HepG2 (cell line): ENCODE data around the gene LARP1B. TPM values are rescaled to one million over a fixed set of nuclear protein-coding genes. Genes with fewer than 3 reads are reported as not detected.

Source experiments
- ATAC-seq: fragments of 200-7000 bp; cut with Tn5 transposase; 3 replicates; pipeline ENCODE4 v1.9.1; 2020; ENCODE audit warnings: mild to moderate bottlenecking, moderate library complexity
- BruUV-seq: library from RNA; stranded (reverse); fragments of 400-500 nt; replicated peaks from 2 replicates; lab custom pipeline; 2021; lab: Mats Ljungman, UMichigan
- CTCF ChIA-PET: fragments of 300-600 bp; formaldehyde crosslinking; extraction: SDS; loops from one replicate; lab custom pipeline; 2021; ENCODE audit warnings: low total read pairs, inconsistent platforms, low intra/inter-chr PET ratio; lab: Yijun Ruan, JAX
- POLR2A ChIA-PET: fragments of 350-600 bp; sonication (Branson Sonifier 250); formaldehyde crosslinking; loops from one replicate; lab custom pipeline; 2020; ENCODE audit warnings: antibody characterized with exemption, inconsistent platforms; lab: Yijun Ruan, JAX
- DNase-seq: peaks from one replicate; pipeline ENCODE4 v3.0.0-alpha.2; 2015; ENCODE audit warnings: low spot score
- FAIRE-seq: peaks from 3 replicates; lab custom pipeline; 2011; peaks lifted over from hg19 to GRCh38; lab: Jason Lieb, UNC
- H2AFZ ChIP-seq: one replicate; pipeline ENCODE4 v1.6.1; 2011; ENCODE audit warnings: low read length, inconsistent platforms
- H3K27ac ChIP-seq: fragments of 300-600 bp; 3 replicates; pipeline ENCODE4 v1.8.0; 2011; ENCODE audit warnings: mixed run types, mild to moderate bottlenecking, mixed read lengths, low read length, inconsistent platforms; ENCODE audit not compliant: insufficient read depth; ENCODE audit errors: extremely low read length
- H3K27me3 ChIP-seq, 2 experiments: fragments of 200-600 bp in 1 of 2; 2 replicates in 1 of 2; 3 replicates in 1 of 2; pipeline versions ENCODE4 v1.6.0 to v1.8.0; 2011; ENCODE audit warnings: low read length in 2 of 2, mild to moderate bottlenecking in 2 of 2, moderate library complexity in 2 of 2, inconsistent platforms in 1 of 2; ENCODE audit not compliant: insufficient read depth in 2 of 2, control insufficient read depth in 1 of 2
- H3K36me3 ChIP-seq, 2 experiments: fragments of 200-600 bp in 1 of 2; replicated peaks in 1 of 2; 2 replicates in 1 of 2; 3 replicates in 1 of 2; pipeline versions ENCODE4 v1.5.1 to v1.8.0; 2011; ENCODE audit warnings: low read length in 2 of 2, inconsistent platforms in 1 of 2; ENCODE audit not compliant: insufficient read depth in 2 of 2, control insufficient read depth in 1 of 2
- H3K4me1 ChIP-seq: 2 replicates; pipeline ENCODE4 v1.5.1; 2012; ENCODE audit warnings: low read length, inconsistent platforms; ENCODE audit not compliant: insufficient read depth
- H3K4me2 ChIP-seq: 2 replicates; pipeline ENCODE4 v1.6.0; 2011; ENCODE audit warnings: low read depth, low read length, inconsistent platforms
- H3K4me3 ChIP-seq, 3 experiments: fragments of 200-600 bp in 1 of 3; sonication (generic), shearing (Covaris generic) in 1 of 3; replicated peaks in 1 of 3; 2 replicates each; pipeline ENCODE4 v1.5.1; 2011 to 2016; ENCODE audit warnings: low read length in 3 of 3, inconsistent platforms in 2 of 3, low read depth in 2 of 3, mild to moderate bottlenecking in 2 of 3, control low read depth in 1 of 3, mixed read lengths in 1 of 3; ENCODE audit not compliant: insufficient read depth in 1 of 3
- H3K79me2 ChIP-seq: one replicate; pipeline ENCODE4 v1.6.1; 2011; ENCODE audit warnings: low read length, inconsistent platforms; ENCODE audit not compliant: insufficient read depth
- H3K9ac ChIP-seq: 2 replicates; pipeline ENCODE4 v1.6.0; 2011; ENCODE audit warnings: mild to moderate bottlenecking, low read depth, low read length, inconsistent platforms; ENCODE audit not compliant: insufficient read depth
- H3K9me3 ChIP-seq: 2 replicates; pipeline ENCODE4 v1.5.1; 2012; ENCODE audit warnings: mild to moderate bottlenecking, low read length
- H4K20me1 ChIP-seq: 2 replicates; pipeline ENCODE4 v1.6.0; 2011; ENCODE audit warnings: inconsistent platforms, mild to moderate bottlenecking, low read length, moderate library complexity; ENCODE audit not compliant: insufficient read depth
- ATF1 ChIP-seq: IDR thresholded peaks from 2 replicates; pipeline ENCODE4 v1.6.1; 2016; ENCODE audit warnings: mild to moderate bottlenecking, control low read depth
- BORCS8-MEF2B ChIP-seq: sonication (generic); formaldehyde crosslinking; IDR thresholded peaks from 2 replicates; pipeline ENCODE4 v1.8.0; 2022; ENCODE audit warnings: mild to moderate bottlenecking, missing genetic modification reagents
- KDM5A ChIP-seq: fragments of 200-600 bp; sonication (generic); IDR thresholded peaks from 2 replicates; pipeline ENCODE4 v1.7.0; 2018; ENCODE audit warnings: antibody characterized with exemption, mild to moderate bottlenecking, low read length, borderline replicate concordance
- NAIF1 ChIP-seq: sonication (generic); formaldehyde crosslinking; IDR thresholded peaks from 2 replicates; pipeline ENCODE4 v1.5.0; 2020; ENCODE audit warnings: mild to moderate bottlenecking, missing genetic modification reagents, borderline replicate concordance
- SALL2 ChIP-seq: sonication (generic); formaldehyde crosslinking; IDR thresholded peaks from 2 replicates; pipeline ENCODE4 v1.8.1; 2023; ENCODE audit warnings: mild to moderate bottlenecking, missing genetic modification reagents, inconsistent platforms
- ZBTB8A ChIP-seq: sonication (generic); formaldehyde crosslinking; IDR thresholded peaks from 2 replicates; pipeline ENCODE4 v1.4.0; 2020; ENCODE audit warnings: mild to moderate bottlenecking, low read depth, missing genetic modification reagents, borderline replicate concordance
- ZNF563 ChIP-seq: sonication (generic); formaldehyde crosslinking; IDR thresholded peaks from 2 replicates; pipeline ENCODE4 v1.8.0; 2022; ENCODE audit warnings: mild to moderate bottlenecking, moderate library complexity, missing genetic modification reagents
- ZSCAN22 ChIP-seq: sonication (generic); formaldehyde crosslinking; IDR thresholded peaks from 2 replicates; pipeline ENCODE4 v1.4.0; 2020; ENCODE audit warnings: mild to moderate bottlenecking, missing genetic modification reagents
- WGBS: methylation state at CpG from one replicate; pipeline ENCODE4 v1.1.6; 2017; ENCODE audit warnings: low lambda C conversion rate; 5-methylcytosine and 5-hydroxymethylcytosine counted together
- in situ Hi-C: cut with HindIII; loops from 2 replicates; pipeline ENCODE4 v1.10.0; 2017; ENCODE audit warnings: low pct_unique_long_range_greater_than_20kb; ENCODE audit not compliant: extremely low pct_ligation_motif_present
- intact Hi-C: fragments of 100-400 bp; cut with micrococcal nuclease; formaldehyde crosslinking; loops from one replicate; pipeline ENCODE4 v1.10.0; 2022; ENCODE audit not compliant: unreplicated experiment
- polyA plus RNA-seq, 8 experiments: library from polyadenylated mRNA; depleted of rRNA in 3 of 8; stranded (reverse) in 7 of 8; unstranded in 1 of 8; fragments of >200 nt; fragmentation: Illumina TruSeq in 4 of 8; extraction: Trizol in 4 of 8; gene quantifications; 2 replicates each; pipeline versions ENCODE4 v1.2.1 to v1.2.3, GENCODE V29; 2011 to 2016; ENCODE audit warnings: low read depth in 4 of 8, missing spikeins in 1 of 8, mixed read lengths in 1 of 8; ENCODE audit not compliant: insufficient read depth in 1 of 8
- total RNA-seq, 5 experiments: library from RNA; depleted of rRNA; stranded (reverse); fragments of >200 nt; fragmentation: Illumina TruSeq; extraction: Trizol; gene quantifications; 2 replicates each; pipeline ENCODE4 v1.2.3, GENCODE V29; 2016; ENCODE audit warnings: low read depth in 1 of 5
- TF ChIP-seq, protein P1 (sequence below): sonication (generic); formaldehyde crosslinking; IDR thresholded peaks from 2 replicates; pipeline ENCODE4 v1.5.0; 2020; ENCODE audit warnings: mild to moderate bottlenecking, missing genetic modification reagents, moderate library complexity
- TF ChIP-seq, protein P2 (sequence below): sonication (generic); formaldehyde crosslinking; IDR thresholded peaks from 2 replicates; pipeline ENCODE4 v1.4.0; 2020; ENCODE audit warnings: low read depth, mild to moderate bottlenecking, missing genetic modification reagents
- TF ChIP-seq, protein P3 (sequence below): sonication (generic); formaldehyde crosslinking; IDR thresholded peaks from 2 replicates; pipeline ENCODE4 v1.8.0; 2023; ENCODE audit warnings: mild to moderate bottlenecking, missing genetic modification reagents
- TF ChIP-seq, protein P4 (sequence below): sonication (generic); formaldehyde crosslinking; IDR thresholded peaks from 2 replicates; pipeline ENCODE4 v1.9.0; 2021; ENCODE audit warnings: mild to moderate bottlenecking, missing genetic modification reagents

Gene LARP1B
- total and polyA plus RNA-seq, 2 of the 13 experiments (the other 11 are each of a cell fraction or from before 2014, with no cell fraction given) = 19.2 to 52.7 TPM

DNA sequence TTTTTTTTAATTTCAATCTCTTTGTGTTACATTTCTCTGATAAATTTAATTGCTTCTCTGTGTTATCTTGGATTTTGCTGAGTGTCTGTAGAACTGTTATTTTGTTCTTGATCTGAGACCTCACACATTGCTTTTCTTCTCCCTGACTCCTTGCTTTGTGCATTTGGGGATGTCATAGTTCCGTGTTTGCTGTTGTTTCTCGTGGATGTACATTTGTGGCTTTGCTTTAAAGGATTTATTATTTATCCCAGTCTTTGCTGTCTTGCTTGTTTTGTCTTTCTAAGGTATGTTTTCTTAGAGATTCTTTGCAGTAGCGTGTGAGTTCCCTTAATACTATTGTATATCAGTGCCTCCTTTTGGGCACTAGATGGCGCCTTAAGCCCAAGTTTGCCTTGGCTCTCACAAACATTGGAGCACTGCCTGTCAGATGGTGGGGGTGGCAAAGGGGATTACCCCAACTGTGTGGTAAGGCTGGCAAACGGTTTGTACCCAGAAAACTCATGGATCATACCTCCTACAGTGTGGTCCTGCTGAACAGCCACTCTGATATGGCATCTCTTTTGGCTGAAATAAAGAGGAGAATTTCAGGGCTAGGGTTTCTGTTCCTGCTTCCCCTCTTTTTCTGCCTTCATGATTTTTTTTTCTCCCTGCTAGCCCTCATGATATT lies 130.1 kb downstream of the LARP1B start:
- ATAC-seq (peak; percentile 96), FAIRE-seq (peak; percentile 69), DNase-seq (peak; percentile 63)
- Histone ChIP-seq H3K4me1 (no peaks in the 10 kb centered on the region), H3K4me2 (no peak overlapping the region), H2AFZ (no peak overlapping the region), H3K9ac (no peak overlapping the region), H4K20me1 (no peaks in the 10 kb centered on the region), H3K27ac (no peak overlapping the region), H3K36me3 (peaks cover 1 to 11% of the 10 kb centered on the region in 2 experiments; a peak in 1 of 5 replicates), H3K27me3 (no peaks in the 10 kb centered on the region), H3K4me3 (no peak overlapping the region), H3K79me2 (no peaks in the 10 kb centered on the region), H3K9me3 (no peaks in the 10 kb centered on the region)
- in situ Hi-C loops (loop anchor here (25.0 kb wide), 1 partner anchor 371 kb away; no protein-coding TSS in a partner anchor), intact Hi-C loops (loop anchor here (1.0 to 10.0 kb wide), 3 partner anchors 94 to 184 kb away; partner anchors contain the start of gene PGRMC2)
- ChIA-PET CTCF (interaction anchor here (0.8 to 1.5 kb wide), 4 partner anchors 29 to 374 kb away, joined by 3 to 5 read pairs (median 3); no protein-coding TSS in a partner anchor), POLR2A (no interaction called here)
- 16% methylated on average over 5 of the region's 5 CpGs for WGBS
- BruUV-seq = no TSS peak
- TF ChIP-seq, protein P1, sequence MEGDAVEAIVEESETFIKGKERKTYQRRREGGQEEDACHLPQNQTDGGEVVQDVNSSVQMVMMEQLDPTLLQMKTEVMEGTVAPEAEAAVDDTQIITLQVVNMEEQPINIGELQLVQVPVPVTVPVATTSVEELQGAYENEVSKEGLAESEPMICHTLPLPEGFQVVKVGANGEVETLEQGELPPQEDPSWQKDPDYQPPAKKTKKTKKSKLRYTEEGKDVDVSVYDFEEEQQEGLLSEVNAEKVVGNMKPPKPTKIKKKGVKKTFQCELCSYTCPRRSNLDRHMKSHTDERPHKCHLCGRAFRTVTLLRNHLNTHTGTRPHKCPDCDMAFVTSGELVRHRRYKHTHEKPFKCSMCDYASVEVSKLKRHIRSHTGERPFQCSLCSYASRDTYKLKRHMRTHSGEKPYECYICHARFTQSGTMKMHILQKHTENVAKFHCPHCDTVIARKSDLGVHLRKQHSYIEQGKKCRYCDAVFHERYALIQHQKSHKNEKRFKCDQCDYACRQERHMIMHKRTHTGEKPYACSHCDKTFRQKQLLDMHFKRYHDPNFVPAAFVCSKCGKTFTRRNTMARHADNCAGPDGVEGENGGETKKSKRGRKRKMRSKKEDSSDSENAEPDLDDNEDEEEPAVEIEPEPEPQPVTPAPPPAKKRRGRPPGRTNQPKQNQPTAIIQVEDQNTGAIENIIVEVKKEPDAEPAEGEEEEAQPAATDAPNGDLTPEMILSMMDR (CRISPR knock-in tag) = peak; percentile 91
- TF ChIP-seq NAIF1 (CRISPR knock-in tag) (no peak), ZSCAN22 (CRISPR knock-in tag) (peak; percentile 97), BORCS8-MEF2B (CRISPR knock-in tag) (no peak), ATF1 (no peak), ZBTB8A (no peak), ZNF563 (CRISPR knock-in tag) (no peak), KDM5A (peak; percentile 21; the same call in 1 of the 2 replicates), SALL2 (no peak)
- TF ChIP-seq, protein P2, sequence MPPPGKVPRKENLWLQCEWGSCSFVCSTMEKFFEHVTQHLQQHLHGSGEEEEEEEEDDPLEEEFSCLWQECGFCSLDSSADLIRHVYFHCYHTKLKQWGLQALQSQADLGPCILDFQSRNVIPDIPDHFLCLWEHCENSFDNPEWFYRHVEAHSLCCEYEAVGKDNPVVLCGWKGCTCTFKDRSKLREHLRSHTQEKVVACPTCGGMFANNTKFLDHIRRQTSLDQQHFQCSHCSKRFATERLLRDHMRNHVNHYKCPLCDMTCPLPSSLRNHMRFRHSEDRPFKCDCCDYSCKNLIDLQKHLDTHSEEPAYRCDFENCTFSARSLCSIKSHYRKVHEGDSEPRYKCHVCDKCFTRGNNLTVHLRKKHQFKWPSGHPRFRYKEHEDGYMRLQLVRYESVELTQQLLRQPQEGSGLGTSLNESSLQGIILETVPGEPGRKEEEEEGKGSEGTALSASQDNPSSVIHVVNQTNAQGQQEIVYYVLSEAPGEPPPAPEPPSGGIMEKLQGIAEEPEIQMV (CRISPR knock-in tag) = no peak
- TF ChIP-seq, protein P3, sequence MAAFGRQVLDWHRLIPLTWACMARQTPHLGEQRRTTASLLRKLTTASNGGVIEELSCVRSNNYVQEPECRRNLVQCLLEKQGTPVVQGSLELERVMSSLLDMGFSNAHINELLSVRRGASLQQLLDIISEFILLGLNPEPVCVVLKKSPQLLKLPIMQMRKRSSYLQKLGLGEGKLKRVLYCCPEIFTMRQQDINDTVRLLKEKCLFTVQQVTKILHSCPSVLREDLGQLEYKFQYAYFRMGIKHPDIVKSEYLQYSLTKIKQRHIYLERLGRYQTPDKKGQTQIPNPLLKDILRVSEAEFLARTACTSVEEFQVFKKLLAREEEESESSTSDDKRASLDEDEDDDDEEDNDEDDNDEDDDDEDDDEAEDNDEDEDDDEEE (CRISPR knock-in tag) = no peak
- TF ChIP-seq, protein P4, sequence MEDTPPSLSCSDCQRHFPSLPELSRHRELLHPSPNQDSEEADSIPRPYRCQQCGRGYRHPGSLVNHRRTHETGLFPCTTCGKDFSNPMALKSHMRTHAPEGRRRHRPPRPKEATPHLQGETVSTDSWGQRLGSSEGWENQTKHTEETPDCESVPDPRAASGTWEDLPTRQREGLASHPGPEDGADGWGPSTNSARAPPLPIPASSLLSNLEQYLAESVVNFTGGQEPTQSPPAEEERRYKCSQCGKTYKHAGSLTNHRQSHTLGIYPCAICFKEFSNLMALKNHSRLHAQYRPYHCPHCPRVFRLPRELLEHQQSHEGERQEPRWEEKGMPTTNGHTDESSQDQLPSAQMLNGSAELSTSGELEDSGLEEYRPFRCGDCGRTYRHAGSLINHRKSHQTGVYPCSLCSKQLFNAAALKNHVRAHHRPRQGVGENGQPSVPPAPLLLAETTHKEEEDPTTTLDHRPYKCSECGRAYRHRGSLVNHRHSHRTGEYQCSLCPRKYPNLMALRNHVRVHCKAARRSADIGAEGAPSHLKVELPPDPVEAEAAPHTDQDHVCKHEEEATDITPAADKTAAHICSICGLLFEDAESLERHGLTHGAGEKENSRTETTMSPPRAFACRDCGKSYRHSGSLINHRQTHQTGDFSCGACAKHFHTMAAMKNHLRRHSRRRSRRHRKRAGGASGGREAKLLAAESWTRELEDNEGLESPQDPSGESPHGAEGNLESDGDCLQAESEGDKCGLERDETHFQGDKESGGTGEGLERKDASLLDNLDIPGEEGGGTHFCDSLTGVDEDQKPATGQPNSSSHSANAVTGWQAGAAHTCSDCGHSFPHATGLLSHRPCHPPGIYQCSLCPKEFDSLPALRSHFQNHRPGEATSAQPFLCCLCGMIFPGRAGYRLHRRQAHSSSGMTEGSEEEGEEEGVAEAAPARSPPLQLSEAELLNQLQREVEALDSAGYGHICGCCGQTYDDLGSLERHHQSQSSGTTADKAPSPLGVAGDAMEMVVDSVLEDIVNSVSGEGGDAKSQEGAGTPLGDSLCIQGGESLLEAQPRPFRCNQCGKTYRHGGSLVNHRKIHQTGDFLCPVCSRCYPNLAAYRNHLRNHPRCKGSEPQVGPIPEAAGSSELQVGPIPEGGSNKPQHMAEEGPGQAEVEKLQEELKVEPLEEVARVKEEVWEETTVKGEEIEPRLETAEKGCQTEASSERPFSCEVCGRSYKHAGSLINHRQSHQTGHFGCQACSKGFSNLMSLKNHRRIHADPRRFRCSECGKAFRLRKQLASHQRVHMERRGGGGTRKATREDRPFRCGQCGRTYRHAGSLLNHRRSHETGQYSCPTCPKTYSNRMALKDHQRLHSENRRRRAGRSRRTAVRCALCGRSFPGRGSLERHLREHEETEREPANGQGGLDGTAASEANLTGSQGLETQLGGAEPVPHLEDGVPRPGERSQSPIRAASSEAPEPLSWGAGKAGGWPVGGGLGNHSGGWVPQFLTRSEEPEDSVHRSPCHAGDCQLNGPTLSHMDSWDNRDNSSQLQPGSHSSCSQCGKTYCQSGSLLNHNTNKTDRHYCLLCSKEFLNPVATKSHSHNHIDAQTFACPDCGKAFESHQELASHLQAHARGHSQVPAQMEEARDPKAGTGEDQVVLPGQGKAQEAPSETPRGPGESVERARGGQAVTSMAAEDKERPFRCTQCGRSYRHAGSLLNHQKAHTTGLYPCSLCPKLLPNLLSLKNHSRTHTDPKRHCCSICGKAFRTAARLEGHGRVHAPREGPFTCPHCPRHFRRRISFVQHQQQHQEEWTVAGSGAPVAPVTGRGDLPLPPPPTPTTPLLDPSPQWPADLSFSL (CRISPR knock-in tag) = no peak
